GM23338 (cell line): ENCODE data around the gene MYNN.

Experiments
- CREB1 ChIP-seq: fragments of 250-450 bp; sonication (Bioruptor Pico); IDR thresholded peaks from 2 replicates; pipeline ENCODE4 v1.5.0; 2020; ENCODE audit warnings: low read depth, mild to moderate bottlenecking, moderate library complexity
- EZH2 ChIP-seq: fragments of 200-600 bp; sonication (generic); IDR thresholded peaks from one replicate; pipeline ENCODE4 v1.8.0; 2017; ENCODE audit warnings: antibody characterized with exemption, mild to moderate bottlenecking, low read depth; ENCODE audit not compliant: unreplicated experiment
- EZH2phosphoT487 ChIP-seq: fragments of 200-600 bp; sonication (generic); IDR thresholded peaks from one replicate; pipeline ENCODE4 v1.8.1; 2018; ENCODE audit warnings: antibody characterized with exemption; ENCODE audit not compliant: unreplicated experiment
- JUNB ChIP-seq: IDR thresholded peaks from one replicate; pipeline ENCODE4 v1.6.1; 2016; ENCODE audit warnings: antibody characterized with exemption; ENCODE audit not compliant: unreplicated experiment
- POLR2AphosphoS5 ChIP-seq: IDR thresholded peaks from 2 replicates; pipeline ENCODE4 v1.6.1; 2016; ENCODE audit warnings: antibody characterized with exemption, low read depth
- TF ChIP-seq, protein P1 (sequence below), 2 experiments: fragments of 200-600 bp in 1 of 2; sonication (generic) in 1 of 2; conservative IDR thresholded peaks; 2 replicates each; pipeline versions ENCODE4 v1.5.1 to v1.6.1; 2016 to 2017; ENCODE audit warnings: antibody characterized with exemption in 2 of 2, low read depth in 2 of 2, mild to moderate bottlenecking in 2 of 2, moderate library complexity in 1 of 2
- TF ChIP-seq, protein P2 (sequence below): IDR thresholded peaks from one replicate; pipeline ENCODE4 v1.6.1; 2018; ENCODE audit warnings: antibody characterized with exemption; ENCODE audit not compliant: unreplicated experiment

DNA sequence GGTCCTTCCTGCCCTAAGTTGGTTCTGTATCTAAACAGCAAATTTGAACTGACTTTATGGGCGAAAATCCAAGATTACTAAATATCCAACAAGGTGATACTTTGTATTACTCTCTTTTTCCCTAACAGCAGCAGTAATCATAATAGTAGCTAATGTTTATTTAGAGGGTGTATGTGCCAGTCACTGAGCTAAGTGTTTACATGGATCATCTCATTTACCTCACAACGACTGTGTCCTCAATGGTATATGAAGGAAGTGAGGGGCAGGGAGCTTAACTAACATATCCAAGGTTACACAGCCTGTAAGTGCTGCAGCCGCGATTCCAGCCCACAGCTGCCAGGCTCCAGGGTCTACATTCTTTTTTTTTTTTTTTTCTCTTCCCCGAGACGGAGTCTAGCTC lies 49.8 kb downstream of the MYNN start:
- TF ChIP-seq, protein P1, sequence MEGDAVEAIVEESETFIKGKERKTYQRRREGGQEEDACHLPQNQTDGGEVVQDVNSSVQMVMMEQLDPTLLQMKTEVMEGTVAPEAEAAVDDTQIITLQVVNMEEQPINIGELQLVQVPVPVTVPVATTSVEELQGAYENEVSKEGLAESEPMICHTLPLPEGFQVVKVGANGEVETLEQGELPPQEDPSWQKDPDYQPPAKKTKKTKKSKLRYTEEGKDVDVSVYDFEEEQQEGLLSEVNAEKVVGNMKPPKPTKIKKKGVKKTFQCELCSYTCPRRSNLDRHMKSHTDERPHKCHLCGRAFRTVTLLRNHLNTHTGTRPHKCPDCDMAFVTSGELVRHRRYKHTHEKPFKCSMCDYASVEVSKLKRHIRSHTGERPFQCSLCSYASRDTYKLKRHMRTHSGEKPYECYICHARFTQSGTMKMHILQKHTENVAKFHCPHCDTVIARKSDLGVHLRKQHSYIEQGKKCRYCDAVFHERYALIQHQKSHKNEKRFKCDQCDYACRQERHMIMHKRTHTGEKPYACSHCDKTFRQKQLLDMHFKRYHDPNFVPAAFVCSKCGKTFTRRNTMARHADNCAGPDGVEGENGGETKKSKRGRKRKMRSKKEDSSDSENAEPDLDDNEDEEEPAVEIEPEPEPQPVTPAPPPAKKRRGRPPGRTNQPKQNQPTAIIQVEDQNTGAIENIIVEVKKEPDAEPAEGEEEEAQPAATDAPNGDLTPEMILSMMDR (conservative IDR thresholded peaks at IDR 0.05; ENCODE audit: low read depth in 2 of 2), result no peak
- no peak for TF ChIP-seq EZH2
- TF ChIP-seq EZH2phosphoT487, result no peak
- no peak for TF ChIP-seq JUNB
- no peak for TF ChIP-seq POLR2AphosphoS5
- TF ChIP-seq, protein P2, sequence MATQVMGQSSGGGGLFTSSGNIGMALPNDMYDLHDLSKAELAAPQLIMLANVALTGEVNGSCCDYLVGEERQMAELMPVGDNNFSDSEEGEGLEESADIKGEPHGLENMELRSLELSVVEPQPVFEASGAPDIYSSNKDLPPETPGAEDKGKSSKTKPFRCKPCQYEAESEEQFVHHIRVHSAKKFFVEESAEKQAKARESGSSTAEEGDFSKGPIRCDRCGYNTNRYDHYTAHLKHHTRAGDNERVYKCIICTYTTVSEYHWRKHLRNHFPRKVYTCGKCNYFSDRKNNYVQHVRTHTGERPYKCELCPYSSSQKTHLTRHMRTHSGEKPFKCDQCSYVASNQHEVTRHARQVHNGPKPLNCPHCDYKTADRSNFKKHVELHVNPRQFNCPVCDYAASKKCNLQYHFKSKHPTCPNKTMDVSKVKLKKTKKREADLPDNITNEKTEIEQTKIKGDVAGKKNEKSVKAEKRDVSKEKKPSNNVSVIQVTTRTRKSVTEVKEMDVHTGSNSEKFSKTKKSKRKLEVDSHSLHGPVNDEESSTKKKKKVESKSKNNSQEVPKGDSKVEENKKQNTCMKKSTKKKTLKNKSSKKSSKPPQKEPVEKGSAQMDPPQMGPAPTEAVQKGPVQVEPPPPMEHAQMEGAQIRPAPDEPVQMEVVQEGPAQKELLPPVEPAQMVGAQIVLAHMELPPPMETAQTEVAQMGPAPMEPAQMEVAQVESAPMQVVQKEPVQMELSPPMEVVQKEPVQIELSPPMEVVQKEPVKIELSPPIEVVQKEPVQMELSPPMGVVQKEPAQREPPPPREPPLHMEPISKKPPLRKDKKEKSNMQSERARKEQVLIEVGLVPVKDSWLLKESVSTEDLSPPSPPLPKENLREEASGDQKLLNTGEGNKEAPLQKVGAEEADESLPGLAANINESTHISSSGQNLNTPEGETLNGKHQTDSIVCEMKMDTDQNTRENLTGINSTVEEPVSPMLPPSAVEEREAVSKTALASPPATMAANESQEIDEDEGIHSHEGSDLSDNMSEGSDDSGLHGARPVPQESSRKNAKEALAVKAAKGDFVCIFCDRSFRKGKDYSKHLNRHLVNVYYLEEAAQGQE, result no peak
- TF ChIP-seq CREB1 (CRISPR knock-in tag), result no peak
